Posterior vena cava (tissue), 2 donors: ENCODE data around the gene ZCCHC7. TPM values are rescaled to one million over a fixed set of nuclear protein-coding genes. Genes with fewer than 3 reads are reported as not detected.
"Not testable (repeated sequence)": the region's sequence is repeated elsewhere in the genome, so short reads cannot be mapped to it uniquely, and the experiment has no call there.

Experiments
- DNase-seq: peaks from one replicate; pipeline ENCODE4 v3.0.0-alpha.2; 2020; ENCODE audit warnings: low spot score
- intact Hi-C, 2 donors: fragments of 100-400 bp; cut with DNase I; formaldehyde crosslinking; loops; one replicate each; pipeline versions ENCODE4 v1.14.1 to v1.14.2; 2022 to 2023
- total RNA-seq, 2 donors: library from RNA; stranded (reverse); fragmentation: NEBNext Ultra II Directional; extraction: Animal tissue kit (Norgen Biotek cat#: 25700); gene quantifications; one replicate each; pipeline ENCODE4 v1.2.1, GENCODE V29; 2021
- donor health status: DM: yes; HTN: yes; CAD: no.
- donor health status: DM: yes; HTN: yes; CAD: no.

ZCCHC7 gene
- total RNA-seq, 2 donors from 2014 or later: 19.9 to 24.2 TPM

- DNase-seq: no peak
- intact Hi-C loops: no loop called here
These were observed 181.9 kb downstream of the ZCCHC7 start for GRCh38 chr9:37302277-37302676.

DNA sequence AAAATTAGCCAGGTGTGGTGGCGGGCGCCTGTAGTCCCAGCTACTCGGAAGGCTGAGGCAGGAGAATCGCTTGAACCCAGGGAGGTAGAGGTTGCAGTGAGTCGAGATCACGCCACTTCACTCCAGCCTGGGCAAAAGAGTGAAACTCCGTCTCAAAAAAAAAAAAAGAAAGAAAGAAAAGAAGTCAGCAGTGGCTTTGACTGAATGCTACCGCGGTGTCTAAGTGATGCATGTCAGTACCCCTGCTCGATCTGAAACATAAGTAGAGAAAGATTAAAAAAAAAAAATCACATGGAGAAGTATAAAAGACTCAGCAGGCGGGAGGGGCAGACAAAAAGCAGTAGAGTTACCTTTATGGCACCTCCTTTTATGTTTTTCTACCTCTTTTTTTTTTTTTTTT, 182.9 kb downstream of the ZCCHC7 start:
- DNase-seq, intact Hi-C loops: not testable (repeated sequence)

DNA sequence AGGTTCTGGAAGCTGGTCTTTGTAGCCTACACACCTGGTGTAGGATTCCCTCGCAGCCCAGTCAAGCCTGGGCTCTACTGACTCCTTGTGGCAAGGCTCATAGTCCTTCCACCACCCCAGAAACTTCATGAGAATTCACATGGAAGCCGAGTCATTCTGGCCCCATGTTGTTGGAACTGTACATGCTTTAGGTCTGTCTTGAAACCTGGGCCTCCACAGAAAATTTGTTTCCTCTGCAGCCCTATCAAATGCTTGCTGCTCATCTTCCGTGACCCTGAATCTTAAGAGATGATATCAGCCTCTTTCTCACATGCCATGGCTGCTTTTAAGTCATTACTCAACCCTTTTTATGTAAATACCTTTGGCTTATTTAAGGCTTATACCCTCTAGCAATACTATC, 188.8 kb downstream of the ZCCHC7 start:
- no peak for DNase-seq
- intact Hi-C loops: no loop called here

DNA sequence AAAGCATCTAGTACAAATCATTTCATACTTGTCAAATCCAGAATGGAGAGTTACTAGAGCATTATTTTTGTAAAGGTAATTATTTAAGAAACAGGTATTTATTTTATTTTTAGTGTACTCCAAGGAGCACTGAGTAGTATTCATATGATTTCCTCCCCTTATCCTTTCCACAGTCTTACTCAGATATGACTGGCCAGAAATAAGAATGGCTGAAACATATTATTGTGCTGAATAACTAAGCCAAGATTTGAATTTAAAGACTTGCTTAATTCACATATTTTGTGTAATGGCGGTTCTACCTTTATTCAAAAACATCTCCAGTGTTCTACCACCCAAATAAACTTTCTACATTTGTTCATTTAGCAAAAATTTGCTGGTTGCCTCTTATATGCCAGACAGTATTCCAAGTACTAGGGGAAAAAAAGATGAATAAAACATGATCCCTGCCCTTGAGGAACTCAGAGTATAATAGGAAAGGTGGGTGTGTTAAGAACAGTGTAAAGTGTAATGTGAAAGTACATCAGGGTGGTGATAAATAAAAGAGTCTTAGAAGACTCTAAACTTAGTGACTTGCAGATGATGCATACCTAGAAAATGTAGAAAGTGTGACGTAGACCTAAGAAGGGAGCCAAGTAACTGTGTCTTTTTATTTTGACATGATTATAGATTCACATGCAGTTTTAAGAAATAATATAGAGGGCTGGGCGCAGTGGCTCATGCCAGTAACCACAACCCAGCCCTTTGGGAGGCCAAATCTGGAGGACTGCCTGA, 191.7 kb downstream of the ZCCHC7 start:
- no peak for DNase-seq
- intact Hi-C loops: no loop called here

DNA sequence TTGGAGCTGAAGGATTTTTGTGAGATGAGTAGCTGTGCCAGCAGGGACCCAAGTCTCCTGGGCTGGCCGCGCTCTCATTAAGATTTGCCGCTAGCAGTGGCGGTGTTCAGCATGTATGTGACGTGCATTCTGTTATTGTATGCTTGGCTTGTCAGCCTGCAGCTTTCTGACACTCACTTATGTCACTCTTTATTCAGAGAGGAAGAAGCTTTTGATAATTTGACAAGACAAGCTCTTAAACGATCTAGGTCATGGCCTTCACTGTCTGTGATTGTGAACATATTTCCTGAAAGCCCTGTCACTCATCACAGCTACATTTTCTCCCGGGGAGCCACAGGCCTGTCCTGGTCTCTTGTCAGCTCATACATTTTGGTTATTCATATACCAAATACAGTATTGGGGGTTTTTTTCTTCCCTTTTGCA, 203.9 kb downstream of the ZCCHC7 start:
- intact Hi-C loops: no loop called here
- DNase-seq: no peak

- intact Hi-C loops: no loop called here
These were observed 204.5 kb downstream of the ZCCHC7 start for GRCh38 chr9:37324691-37325490.

GRCh38 chr9:37325778-37326177, 205.4 kb downstream of the ZCCHC7 start:
- no peak for DNase-seq
- intact Hi-C loops: no loop called here

More at GRCh38 chr9:37324691-37325490, 204.5 kb downstream of the ZCCHC7 start:
- no peak for DNase-seq

DNA sequence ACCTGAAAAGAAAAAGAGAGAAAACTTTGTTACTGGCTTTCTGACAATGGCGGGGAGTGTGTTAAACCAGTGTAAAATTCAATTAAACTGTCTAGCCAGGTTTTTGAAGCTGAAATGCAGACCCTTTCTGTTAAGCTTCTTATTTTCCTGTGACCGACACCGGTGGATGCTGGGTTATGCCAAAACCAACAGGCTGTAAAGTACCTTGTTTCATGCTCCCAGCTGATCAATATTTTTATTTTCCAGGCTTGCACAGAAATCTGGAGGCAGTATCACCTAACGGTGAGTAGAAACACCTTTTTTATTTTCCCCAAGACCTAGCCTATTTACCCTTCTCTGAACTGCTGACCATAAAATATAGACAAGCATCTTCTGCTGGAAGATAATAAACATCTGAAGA, 207.2 kb downstream of the ZCCHC7 start:
- DNase-seq: no peak
- intact Hi-C loops: no loop called here

DNA sequence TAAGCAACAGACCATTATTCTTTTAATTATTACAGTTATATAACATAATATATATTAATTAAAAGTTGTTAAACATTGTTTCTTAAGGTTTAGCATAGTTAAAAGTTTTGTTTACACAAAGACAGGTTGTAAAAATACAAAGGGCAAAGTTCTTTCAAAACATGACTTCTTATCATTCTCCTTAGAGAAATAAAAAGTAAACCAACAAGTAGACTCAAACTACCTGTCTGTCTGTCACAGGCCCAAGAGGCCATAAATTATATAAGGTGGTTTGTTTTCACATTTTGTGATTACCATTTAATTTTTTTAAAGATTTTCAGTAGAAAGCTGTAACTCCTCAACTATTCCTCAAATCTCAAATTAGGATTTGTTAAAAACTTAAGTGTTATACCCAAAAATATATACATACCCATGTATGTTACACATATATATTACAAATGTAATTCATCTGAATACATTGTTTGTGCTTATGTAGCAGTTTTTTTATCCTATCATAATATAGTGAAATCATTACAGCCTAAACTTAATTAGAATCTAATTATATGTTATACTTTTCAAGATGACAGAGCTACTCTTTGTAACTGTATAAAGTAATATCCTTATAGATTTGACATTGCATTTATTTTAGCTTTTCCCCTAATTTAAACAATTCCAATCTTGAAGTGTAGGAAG, 208.3 kb downstream of the ZCCHC7 start:
- no peak for DNase-seq
- intact Hi-C loops: no loop called here

- intact Hi-C loops: no loop called here
- DNase-seq: no peak
These were observed 209.2 kb downstream of the ZCCHC7 start for GRCh38 chr9:37329576-37329975.

DNA sequence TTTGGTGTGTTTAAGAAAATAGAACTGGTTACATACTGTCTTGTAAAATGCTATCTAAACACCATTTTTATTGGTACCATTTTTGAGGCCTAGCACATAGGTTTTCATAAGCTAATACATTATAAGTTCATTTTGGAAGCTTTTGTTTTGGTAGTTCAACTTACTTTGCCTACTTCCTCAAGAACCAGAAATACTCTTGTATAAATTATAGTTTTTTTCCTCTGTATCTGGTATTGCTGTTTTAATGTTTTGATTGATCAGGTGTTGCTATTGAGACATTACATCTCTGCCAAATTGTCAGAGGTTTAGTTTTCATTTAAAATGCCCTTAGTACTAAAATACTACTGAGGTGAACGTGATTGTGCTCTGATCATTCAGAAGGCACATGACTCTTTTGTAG, 211.5 kb downstream of the ZCCHC7 start:
- no peak for DNase-seq
- intact Hi-C loops: no loop called here

DNA sequence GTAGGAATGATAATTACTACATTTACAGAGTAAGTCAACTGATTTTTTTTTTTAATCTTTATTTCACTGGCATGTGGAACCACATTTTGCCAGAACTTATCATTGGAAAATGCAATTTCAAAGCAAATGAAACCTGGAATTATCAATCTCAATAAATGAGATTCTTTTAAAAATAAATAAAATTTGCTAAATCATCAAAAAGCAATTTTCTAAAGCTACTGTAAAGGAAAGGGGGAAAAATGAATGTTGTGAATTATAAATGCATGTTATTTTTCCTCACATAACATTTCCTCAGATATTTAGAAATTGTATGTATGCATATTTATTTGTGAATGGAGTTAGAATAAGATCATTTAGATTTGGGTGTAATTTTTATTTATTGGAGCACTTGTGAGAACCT, 212.2 kb downstream of the ZCCHC7 start:
- intact Hi-C loops: no loop called here
- DNase-seq: no peak

- intact Hi-C loops: no loop called here
- no peak for DNase-seq
These were observed 212.9 kb downstream of the ZCCHC7 start for GRCh38 chr9:37333288-37333687.

- intact Hi-C loops: no loop called here
- DNase-seq: no peak
These were observed 214.9 kb downstream of the ZCCHC7 start for GRCh38 chr9:37335238-37335637.

GRCh38 chr9:37336150-37336549, 215.8 kb downstream of the ZCCHC7 start:
- intact Hi-C loops: no loop called here
- DNase-seq: no peak

GRCh38 chr9:37337301-37337890, 217.0 kb downstream of the ZCCHC7 start:
- DNase-seq: no peak
- intact Hi-C loops: no loop called here

GRCh38 chr9:37338218-37338617, 217.8 kb downstream of the ZCCHC7 start:
- intact Hi-C loops: no loop called here
- DNase-seq: no peak

DNA sequence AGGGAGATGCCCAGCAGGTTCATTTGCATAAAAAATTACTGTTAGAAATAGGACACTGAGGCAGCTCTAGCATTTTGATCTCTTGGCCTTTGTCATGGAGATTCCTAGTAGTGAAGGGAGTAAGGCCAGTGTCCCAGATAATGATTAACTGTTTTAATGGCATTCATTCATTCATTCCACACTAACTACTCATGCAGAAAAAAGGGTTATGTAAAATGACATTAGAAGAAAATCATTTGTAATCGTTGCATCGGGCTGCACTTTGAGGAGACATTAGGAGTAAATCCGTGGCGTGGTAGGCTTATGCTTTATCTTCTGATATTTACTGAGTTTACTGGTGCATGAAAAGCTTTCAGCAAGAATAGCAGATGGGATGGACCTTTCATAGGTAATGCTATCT, 219.5 kb downstream of the ZCCHC7 start:
- intact Hi-C loops: no loop called here
- DNase-seq: no peak

DNA sequence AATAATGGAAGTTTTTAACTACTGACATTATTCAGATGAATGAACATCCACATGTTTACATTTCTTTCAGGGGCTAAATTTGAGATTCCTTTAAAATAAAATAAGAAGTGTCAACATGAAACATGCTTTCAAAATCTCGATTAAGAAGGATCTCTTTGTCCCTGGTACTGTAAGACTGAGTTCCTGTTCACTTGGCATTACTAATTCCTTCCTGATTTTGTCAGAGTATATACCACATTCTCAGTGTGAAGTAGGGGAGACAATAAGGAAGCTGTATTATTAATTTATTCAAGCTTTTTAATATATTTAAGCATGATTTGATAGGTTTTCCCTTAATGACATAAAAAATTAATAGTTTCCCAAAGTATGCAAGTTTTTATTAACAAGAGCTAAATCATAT, 220.6 kb downstream of the ZCCHC7 start:
- DNase-seq: no peak
- intact Hi-C loops: no loop called here

GRCh38 chr9:37341704-37342103, 221.3 kb downstream of the ZCCHC7 start:
- intact Hi-C loops: no loop called here
- DNase-seq: no peak
